H9 (cell line): Measurements from ENCODE around the gene RNF167. TPM values are rescaled to one million over a fixed set of nuclear protein-coding genes. Genes with fewer than 3 reads are reported as not detected.

Experiments
- DNase-seq: peaks from one replicate; pipeline ENCODE4 v3.0.0-alpha.2; 2017
- H2AFZ ChIP-seq: one replicate; pipeline ENCODE4 v1.6.1; 2013; ENCODE audit warnings: mild to moderate bottlenecking, low read length, control low read depth, moderate library complexity
- H2AK5ac ChIP-seq: 2 replicates; pipeline ENCODE4 v1.6.1; 2013; ENCODE audit warnings: low read length, control low read depth, mixed read lengths; ENCODE audit not compliant: insufficient read length
- H2BK120ac ChIP-seq: one replicate; pipeline ENCODE4 v1.6.1; 2013; ENCODE audit warnings: low read depth, mild to moderate bottlenecking, low read length, control low read depth, inconsistent platforms; ENCODE audit not compliant: poor library complexity, severe bottlenecking
- H2BK12ac ChIP-seq: 2 replicates; pipeline ENCODE4 v1.6.1; 2013; ENCODE audit warnings: low read length, control low read depth, mixed read lengths, low read depth; ENCODE audit not compliant: insufficient read length
- H2BK15ac ChIP-seq: 2 replicates; pipeline ENCODE4 v1.6.1; 2013; ENCODE audit warnings: low read depth, low read length, control low read depth
- H2BK20ac ChIP-seq: one replicate; pipeline ENCODE4 v1.6.1; 2013; ENCODE audit warnings: low read depth, mild to moderate bottlenecking, low read length, control low read depth, inconsistent platforms; ENCODE audit not compliant: poor library complexity, severe bottlenecking
- H2BK5ac ChIP-seq: 2 replicates; pipeline ENCODE4 v1.6.1; 2013; ENCODE audit warnings: low read length, control low read depth, mixed read lengths; ENCODE audit not compliant: insufficient read length
- H3K14ac ChIP-seq: 2 replicates; pipeline ENCODE4 v1.6.1; 2013; ENCODE audit warnings: low read length, control low read depth; ENCODE audit not compliant: insufficient read depth
- H3K18ac ChIP-seq: 2 replicates; pipeline ENCODE4 v1.6.1; 2013; ENCODE audit warnings: low read depth, mild to moderate bottlenecking, mixed read lengths, low read length, control low read depth; ENCODE audit not compliant: insufficient read length
- H3K23ac ChIP-seq: 2 replicates; pipeline ENCODE4 v1.6.1; 2013; ENCODE audit warnings: low read length, control low read depth, mixed read lengths, low read depth; ENCODE audit not compliant: insufficient read length
- H3K23me2 ChIP-seq: 2 replicates; pipeline ENCODE4 v1.6.1; 2013; ENCODE audit warnings: low read depth, mild to moderate bottlenecking, mixed read lengths, low read length, control low read depth; ENCODE audit not compliant: insufficient read length, poor library complexity, severe bottlenecking
- H3K27ac ChIP-seq: 2 replicates; pipeline ENCODE4 v1.5.1; 2013; ENCODE audit warnings: low read length, control low read depth, mixed read lengths, low read depth; ENCODE audit not compliant: insufficient read length
- H3K27me3 ChIP-seq: 2 replicates; pipeline ENCODE4 v1.6.1; 2013; ENCODE audit warnings: low read length, control low read depth, inconsistent platforms; ENCODE audit not compliant: insufficient read depth
- H3K4ac ChIP-seq: 2 replicates; pipeline ENCODE4 v1.6.1; 2013; ENCODE audit warnings: low read depth, mild to moderate bottlenecking, control low read depth, inconsistent platforms, low read length, moderate library complexity
- H3K4me1 ChIP-seq: 2 replicates; pipeline ENCODE4 v1.6.1; 2013; ENCODE audit warnings: low read length, control low read depth, inconsistent platforms; ENCODE audit not compliant: insufficient read depth
- H3K4me2 ChIP-seq: 2 replicates; pipeline ENCODE4 v1.6.1; 2013; ENCODE audit warnings: low read length, control low read depth, mixed read lengths; ENCODE audit not compliant: insufficient read length, insufficient read depth
- H3K56ac ChIP-seq: 2 replicates; pipeline ENCODE4 v1.6.1; 2013; ENCODE audit warnings: low read depth, mild to moderate bottlenecking, mixed read lengths, low read length, control low read depth; ENCODE audit not compliant: insufficient read length
- H3K79me1 ChIP-seq: 2 replicates; pipeline ENCODE4 v1.6.1; 2013; ENCODE audit warnings: low read depth, mild to moderate bottlenecking, moderate library complexity, low read length, control low read depth, inconsistent platforms; ENCODE audit not compliant: insufficient read depth, poor library complexity, severe bottlenecking
- H3K79me2 ChIP-seq: 2 replicates; pipeline ENCODE4 v1.6.1; 2013; ENCODE audit warnings: low read length, control low read depth, inconsistent platforms; ENCODE audit not compliant: insufficient read depth
- H3K9ac ChIP-seq: 2 replicates; pipeline ENCODE4 v1.6.1; 2013; ENCODE audit warnings: low read length, control low read depth, mixed read lengths; ENCODE audit not compliant: insufficient read length; ENCODE audit errors: extremely low read depth
- H3K9me3 ChIP-seq: one replicate; pipeline ENCODE4 v1.6.1; 2013; ENCODE audit warnings: low read depth, low read length, inconsistent platforms; ENCODE audit not compliant: control insufficient read depth
- H3T11ph ChIP-seq: one replicate; pipeline ENCODE4 v1.6.1; 2013; ENCODE audit warnings: mild to moderate bottlenecking, low read length, control low read depth, inconsistent platforms
- H4K20me1 ChIP-seq: one replicate; pipeline ENCODE4 v1.6.1; 2013; ENCODE audit not compliant: control insufficient read depth, insufficient read length, insufficient read depth
- H4K5ac ChIP-seq: 2 replicates; pipeline ENCODE4 v1.6.1; 2013; ENCODE audit warnings: low read depth, mild to moderate bottlenecking, mixed read lengths, low read length, control low read depth; ENCODE audit not compliant: insufficient read length
- H4K8ac ChIP-seq: replicated peaks from 2 replicates; pipeline ENCODE4 v1.6.1; 2013; ENCODE audit warnings: low read length, control low read depth, mixed read lengths, low read depth; ENCODE audit not compliant: insufficient read length
- H4K91ac ChIP-seq: 2 replicates; pipeline ENCODE4 v1.6.1; 2013; ENCODE audit warnings: low read depth, mild to moderate bottlenecking, moderate library complexity, mixed read lengths, low read length, control low read depth; ENCODE audit not compliant: insufficient read length
- H3K27ac Mint-ChIP-seq, 3 experiments: 2 replicates in 2 of 3; 3 replicates in 1 of 3; pipeline ENCODE4 v1.8.0; 2020 to 2021; ENCODE audit warnings: mixed read lengths in 3 of 3, mild to moderate bottlenecking in 1 of 3, moderate library complexity in 1 of 3
- H3K27me3 Mint-ChIP-seq: 2 replicates; pipeline ENCODE4 v1.8.0; 2021; ENCODE audit warnings: low read depth, mild to moderate bottlenecking, moderate library complexity, mixed read lengths
- H3K36me3 Mint-ChIP-seq, 3 experiments: 2 replicates in 2 of 3; 3 replicates in 1 of 3; pipeline ENCODE4 v1.8.0; 2020 to 2021; ENCODE audit warnings: low read depth in 3 of 3, mixed read lengths in 3 of 3; ENCODE audit not compliant: insufficient read depth in 1 of 3
- H3K4me1 Mint-ChIP-seq, 2 experiments: 2 replicates each; pipeline ENCODE4 v1.8.0; 2020; ENCODE audit warnings: mixed read lengths in 2 of 2
- H3K4me3 Mint-ChIP-seq, 2 experiments: 2 replicates in 1 of 2; 3 replicates in 1 of 2; pipeline ENCODE4 v1.8.0; 2020 to 2021; ENCODE audit warnings: mild to moderate bottlenecking in 2 of 2, mixed read lengths in 2 of 2, moderate library complexity in 1 of 2
- H3K9me3 Mint-ChIP-seq, 2 experiments: 2 replicates in 1 of 2; 3 replicates in 1 of 2; pipeline ENCODE4 v1.8.0; 2020; ENCODE audit warnings: mild to moderate bottlenecking in 2 of 2, mixed read lengths in 2 of 2, moderate library complexity in 1 of 2
- CTCF ChIP-seq: fragments of 200-600 bp; sonication (generic); conservative IDR thresholded peaks from 3 replicates; pipeline ENCODE4 v1.8.0; 2021; ENCODE audit warnings: antibody characterized with exemption, mild to moderate bottlenecking
- WGBS: extraction: QIAGEN DNeasy Blood & Tissue Kit; methylation state at CpG from one replicate; pipeline ENCODE4 v1.1.7; 2013; ENCODE audit warnings: missing lambda C conversion rate, low lambda C conversion rate, mixed read lengths; ENCODE audit not compliant: insufficient read length; ENCODE audit errors: extremely low coverage; 5-methylcytosine and 5-hydroxymethylcytosine counted together
- total RNA-seq: library from RNA; stranded (reverse); gene quantifications from 2 replicates; pipeline ENCODE4 v1.2.1, GENCODE V29; 2021

Gene RNF167
- total RNA-seq, 1 experiment from 2014 or later, result 134 TPM

- H3K4me2 ChIP-seq, result no peak overlapping the region
- H3K9me3 ChIP-seq, result no peaks in the 10 kb centered on the region
- H3K36me3 Mint-ChIP-seq, result peaks cover 23 to 59% (median 44%) of the 10 kb centered on the region in 3 experiments
- H3K23ac ChIP-seq, result no peak overlapping the region
- no peak overlapping the region for H4K91ac ChIP-seq
- H3K27me3 ChIP-seq, result no peaks in the 10 kb centered on the region
- H3K56ac ChIP-seq, result no peak overlapping the region
- no peak overlapping the region for H3K27ac ChIP-seq
- no peak overlapping the region for H3T11ph ChIP-seq
- peaks cover 17% of the 10 kb centered on the region for H3K23me2 ChIP-seq
- no peak overlapping the region for H2BK5ac ChIP-seq
- no peak overlapping the region for H2BK12ac ChIP-seq
- H3K14ac ChIP-seq, result no peak overlapping the region
- H3K79me1 ChIP-seq, result peaks cover 5% of the 10 kb centered on the region
- H3K4me1 ChIP-seq, result no peaks in the 10 kb centered on the region
- DNase-seq, result no peak
- no peak for TF ChIP-seq CTCF
- peaks cover 1% of the 10 kb centered on the region for H3K27me3 Mint-ChIP-seq
- no peak overlapping the region for H2AK5ac ChIP-seq
- no peak overlapping the region for H3K4ac ChIP-seq
- no CpG with 5 or more reads among the region's 11 CpGs for WGBS
- H4K8ac ChIP-seq, result no peak overlapping the region
- no peaks in the 10 kb centered on the region; a peak in 1 of 5 replicates for H3K9me3 Mint-ChIP-seq
- peaks cover 7% of the 10 kb centered on the region for H4K20me1 ChIP-seq
- H2BK120ac ChIP-seq, result no peak overlapping the region
- H4K5ac ChIP-seq, result no peak overlapping the region
- no peak overlapping the region for H2AFZ ChIP-seq
- 0 out of 7 replicates have a peak overlapping the region, but pooled peaks of 1 of the 3 experiments have one; percentile 44 for H3K27ac Mint-ChIP-seq
- no peak overlapping the region for H2BK15ac ChIP-seq
- H3K4me1 Mint-ChIP-seq, result peaks cover 32 to 42% of the 10 kb centered on the region in 2 experiments
- no peak overlapping the region for H3K18ac ChIP-seq
- no peak overlapping the region for H2BK20ac ChIP-seq
- no peak overlapping the region for H3K9ac ChIP-seq
- H3K79me2 ChIP-seq, result peaks cover 6% of the 10 kb centered on the region; the same call in 1 of the 2 replicates
- H3K4me3 Mint-ChIP-seq, result peak overlapping the region; percentile 95 to 98
Observed at GRCh38 chr17:4938069-4938491, 2.0 kb upstream of the RNF167 start.
